COR-L47 (cell line): ENCODE results near the gene MLIP.

Experiments used
- DNase-seq: peaks from one replicate; lab custom pipeline; 2025; lab: John Stamatoyannopoulos, UW

MLIP gene

DNA sequence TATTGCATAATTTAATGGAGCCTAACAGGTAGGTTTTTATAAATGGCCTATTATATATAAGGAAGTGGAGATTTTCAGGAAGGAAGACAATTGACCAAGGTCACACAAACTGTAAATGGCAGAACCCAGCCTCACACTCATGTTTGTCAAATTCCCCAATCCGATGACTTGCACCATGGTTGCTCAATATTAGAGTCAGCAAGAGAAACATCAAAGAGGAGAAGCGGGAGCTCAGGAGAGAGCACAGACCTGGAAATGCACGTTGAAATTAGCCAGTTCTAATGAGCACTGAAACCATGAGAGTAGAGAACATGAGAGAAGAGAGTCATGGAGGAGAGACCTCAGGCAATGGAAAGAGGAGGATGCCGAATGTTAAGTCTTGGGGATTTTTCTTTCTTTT lies 13.5 kb upstream of the MLIP start:
- no peak for DNase-seq

DNA sequence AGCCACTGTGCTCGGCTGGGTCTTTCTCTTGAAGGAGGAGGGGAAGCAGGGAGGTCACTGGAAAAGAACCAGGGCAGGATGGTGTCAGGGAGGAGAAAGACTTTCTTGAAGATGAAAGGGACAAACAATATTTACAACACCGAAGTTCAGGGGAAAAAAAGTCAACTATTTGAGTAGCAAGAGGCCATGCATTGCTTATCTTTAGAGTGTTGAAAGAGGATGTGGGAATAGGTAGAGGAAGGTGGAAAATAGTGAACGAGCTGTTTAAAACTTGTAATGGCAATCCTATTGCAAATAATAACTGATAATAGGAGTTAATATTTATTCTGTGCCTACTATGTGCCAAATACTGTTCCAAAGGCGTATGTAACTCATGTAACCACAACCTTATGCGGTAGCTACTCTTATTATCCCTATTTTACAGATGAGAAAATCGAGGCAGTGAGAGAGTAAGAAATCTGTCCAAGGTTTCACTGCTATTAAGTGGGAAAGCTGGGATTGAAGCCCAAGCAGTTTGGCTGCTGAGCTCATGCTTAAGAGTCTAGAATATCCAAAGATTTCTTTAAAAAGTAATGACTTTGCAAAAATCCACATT lies 12.7 kb upstream of the MLIP start:
- DNase-seq, result no peak

GRCh38 chr6:54099225-54099624 lies 12.0 kb upstream of the MLIP start:
- DNase-seq, result no peak

- no peak for DNase-seq
Observed at GRCh38 chr6:54100411-54101006, 10.7 kb upstream of the MLIP start.

DNA sequence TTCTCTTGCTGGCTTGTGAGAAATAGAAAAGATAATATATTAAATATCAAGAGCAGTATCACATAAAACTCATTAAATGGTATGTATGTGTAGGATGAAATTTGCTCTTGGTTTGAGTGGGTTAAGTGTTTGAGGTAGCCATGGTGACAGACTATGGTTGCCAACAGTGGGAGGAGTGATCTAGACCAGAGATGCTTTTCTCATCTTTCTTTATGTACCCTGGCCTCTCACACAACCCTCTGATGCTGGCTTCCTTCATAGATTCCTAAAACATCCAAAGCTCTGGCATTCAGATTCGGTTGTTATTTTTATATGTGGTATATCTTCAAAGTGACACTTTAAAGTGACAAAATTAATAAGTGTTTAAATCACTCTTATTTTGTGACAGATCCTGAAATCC lies 9.0 kb upstream of the MLIP start:
- no peak for DNase-seq

DNA sequence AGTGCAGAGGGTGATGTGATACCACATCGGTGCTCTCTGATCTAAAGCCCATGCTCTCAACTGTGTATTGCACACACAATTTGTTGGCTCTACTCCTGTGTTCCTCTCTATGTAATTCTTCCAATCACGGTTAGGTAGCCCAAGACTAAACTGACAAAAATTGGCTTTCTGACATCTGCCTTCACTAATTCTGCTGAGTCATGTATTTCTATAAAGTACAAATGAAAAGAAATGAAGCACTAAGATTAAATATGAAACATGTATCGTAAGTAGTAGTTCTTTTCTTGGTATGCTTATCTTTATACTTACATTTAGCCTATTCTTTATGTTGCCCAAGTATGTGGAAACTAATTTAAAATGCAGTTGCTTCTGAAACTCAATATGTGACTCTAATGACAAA lies 7.7 kb upstream of the MLIP start:
- no peak for DNase-seq

GRCh38 chr6:54106727-54107126 lies 4.5 kb upstream of the MLIP start:
- no peak for DNase-seq

DNA sequence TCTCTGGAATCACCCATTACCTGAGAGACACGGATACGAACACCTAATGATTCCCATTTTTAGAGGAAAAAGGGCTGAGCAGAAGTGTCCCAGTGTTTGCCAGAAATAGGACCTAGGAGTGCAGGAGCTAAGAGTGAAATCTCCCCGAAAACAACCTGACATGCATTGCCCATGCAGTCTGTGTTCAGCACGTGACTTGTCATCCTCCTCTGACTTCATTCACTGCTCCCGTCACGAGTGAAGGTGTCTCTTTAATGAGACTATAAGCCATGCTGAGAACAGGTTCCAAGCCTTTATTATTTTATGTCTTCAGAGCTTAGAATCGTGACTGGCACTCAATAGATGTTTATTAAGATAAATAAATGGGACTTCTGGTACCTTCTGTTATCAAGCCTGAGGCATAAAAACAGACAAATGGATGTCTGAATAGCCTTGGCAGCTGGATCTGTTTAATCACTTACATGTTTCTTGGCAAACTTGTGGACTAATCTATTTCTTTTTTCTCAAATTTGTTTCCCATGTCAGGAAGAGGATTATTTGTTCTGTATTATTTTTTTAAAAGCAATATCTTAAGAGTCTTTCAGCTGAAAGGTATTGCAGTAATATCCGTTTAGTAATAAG lies 3.7 kb upstream of the MLIP start:
- DNase-seq, result no peak

DNA sequence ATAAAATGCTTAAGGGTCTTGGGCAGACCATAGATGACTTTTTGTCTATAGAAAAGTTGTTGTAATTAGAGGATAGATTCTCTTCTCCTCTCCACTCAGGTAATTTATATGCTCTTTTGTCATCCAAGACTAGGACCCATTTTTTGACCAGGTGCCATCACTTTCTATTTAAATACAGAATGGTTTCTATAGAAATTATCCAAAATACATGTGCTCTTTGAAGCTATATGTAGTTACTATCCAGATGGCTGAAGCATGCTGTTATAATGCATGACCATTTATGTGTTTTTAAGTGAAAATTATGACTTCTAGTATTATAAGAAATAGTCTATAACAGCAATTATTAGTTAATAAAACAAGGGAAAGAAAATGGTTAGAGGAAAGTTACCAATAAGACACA lies 3.0 kb upstream of the MLIP start:
- no peak for DNase-seq

DNA sequence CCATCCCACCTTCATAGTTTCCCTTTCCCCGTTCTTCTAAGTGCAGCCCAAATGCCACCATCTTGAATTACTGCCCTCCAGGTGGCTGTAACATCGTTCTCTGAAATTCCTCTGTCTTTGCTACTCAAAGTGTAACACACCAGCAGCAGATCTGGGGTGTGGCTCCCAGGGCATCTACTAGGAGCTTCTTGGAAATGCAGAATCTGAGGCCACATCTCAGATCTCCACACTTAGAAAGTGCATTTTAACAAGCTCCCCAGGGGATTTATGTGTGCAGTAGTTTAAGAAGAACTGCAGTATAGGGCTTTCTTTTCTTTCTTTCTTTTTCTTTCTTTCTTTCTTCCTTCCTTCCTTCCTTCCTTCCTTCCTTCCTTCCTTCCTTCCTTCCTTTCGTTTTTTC lies 1.7 kb upstream of the MLIP start:
- no peak for DNase-seq

DNA sequence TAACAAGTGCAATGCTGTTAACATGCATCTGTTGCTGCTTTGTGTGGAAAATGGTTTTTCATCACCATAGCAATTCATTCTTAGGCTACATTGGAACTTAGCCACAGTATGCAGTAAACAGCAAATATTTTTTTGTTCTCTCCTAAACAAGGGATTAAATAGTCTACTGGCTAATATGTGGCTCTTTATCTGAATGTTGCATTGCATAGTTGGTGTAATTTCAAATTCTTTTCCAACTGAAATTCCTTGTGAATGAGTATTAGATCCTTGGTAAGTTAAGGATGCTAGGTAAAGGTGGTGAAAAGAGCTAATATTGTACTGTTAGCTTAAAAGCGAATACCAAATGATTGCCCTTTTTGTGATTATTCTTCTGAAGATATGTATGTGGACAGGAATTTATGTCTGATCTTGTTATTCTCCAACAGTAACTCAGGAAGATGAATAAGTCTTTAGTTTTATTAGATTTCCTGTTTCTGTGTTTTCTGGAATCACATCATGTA lies 958 bp downstream of the MLIP start:
- no peak for DNase-seq

DNA sequence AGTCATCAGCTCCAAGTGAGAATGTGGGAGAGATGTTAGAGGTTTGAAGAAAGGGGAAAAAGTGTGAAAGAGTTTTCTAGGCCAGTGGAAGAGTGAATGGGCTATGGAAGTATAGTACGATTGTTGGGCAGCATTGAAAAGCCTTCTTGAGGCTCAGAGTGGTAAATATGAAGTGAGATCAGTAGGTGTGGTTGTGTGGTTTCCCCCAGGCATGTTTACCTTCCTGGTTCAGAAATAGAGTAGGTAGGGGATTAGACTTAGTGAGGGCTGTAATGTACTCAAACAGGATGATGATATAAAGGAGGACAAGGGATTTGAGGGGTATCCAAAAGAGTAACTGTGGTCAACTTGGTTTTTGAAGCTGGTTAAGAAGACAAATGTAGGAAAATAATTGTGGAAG lies 3.7 kb downstream of the MLIP start:
- no peak for DNase-seq

DNA sequence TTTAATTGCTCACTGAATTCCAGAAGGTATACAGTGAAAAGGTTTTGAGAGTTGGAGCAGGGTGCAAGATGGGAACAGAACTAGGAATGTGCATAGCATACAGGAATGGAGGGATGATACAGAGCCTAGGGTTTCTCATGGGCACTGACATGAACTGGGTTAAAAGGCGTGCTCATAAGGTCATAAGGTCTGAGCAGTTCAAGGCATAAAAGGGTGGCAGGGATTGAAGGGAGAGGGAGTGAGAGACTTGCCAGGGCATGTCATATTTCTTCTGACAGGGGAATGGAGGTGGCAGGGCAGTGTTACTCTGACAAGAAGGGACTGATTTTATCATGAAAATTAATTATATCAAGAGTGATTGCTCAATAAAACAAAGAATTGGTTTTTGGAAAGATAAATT lies 4.7 kb downstream of the MLIP start:
- no peak for DNase-seq

- no peak for DNase-seq
Observed at GRCh38 chr6:54118117-54118516, 6.9 kb downstream of the MLIP start.

GRCh38 chr6:54125493-54125892 lies 14.2 kb downstream of the MLIP start:
- no peak for DNase-seq

GRCh38 chr6:54130179-54130578 lies 18.9 kb downstream of the MLIP start:
- DNase-seq, result no peak

DNA sequence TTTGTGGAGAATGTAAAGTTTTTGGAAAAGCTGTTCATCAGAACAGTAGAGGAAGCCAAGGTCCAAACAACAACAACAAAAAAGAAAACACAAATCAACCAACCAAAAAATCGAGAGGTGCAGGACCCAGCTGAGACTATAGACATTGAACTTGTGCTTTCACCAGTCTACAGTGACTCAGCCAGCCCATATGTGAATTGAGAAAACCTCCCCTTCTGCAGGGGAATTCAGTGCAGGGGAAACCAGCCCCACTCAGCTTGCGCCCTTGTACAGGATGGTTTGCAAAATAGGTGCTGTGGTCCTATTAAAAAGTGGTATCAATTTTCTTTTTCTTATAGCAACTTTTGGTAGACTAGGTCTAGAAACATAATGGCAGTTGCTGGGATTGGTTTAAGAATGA lies 21.3 kb downstream of the MLIP start:
- no peak for DNase-seq

DNA sequence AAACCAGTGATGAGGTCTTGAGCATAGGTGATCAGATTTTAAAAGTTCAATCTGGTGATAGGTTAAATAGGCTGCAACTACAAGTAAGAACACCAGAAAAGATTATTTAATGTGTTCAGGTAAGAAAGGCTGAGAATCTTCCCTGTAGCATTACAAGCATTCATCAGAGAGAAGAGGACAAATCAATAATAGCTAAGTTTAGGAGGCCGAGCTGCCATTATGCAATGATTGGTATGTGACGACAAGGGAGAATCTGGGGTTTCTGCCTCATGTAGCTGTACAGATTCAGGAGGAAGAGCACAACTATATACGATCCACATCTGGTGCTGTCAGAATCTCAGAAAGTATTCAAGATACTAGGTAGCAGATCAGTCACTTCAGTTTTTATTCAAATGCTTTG lies 21.9 kb downstream of the MLIP start:
- DNase-seq, result no peak

GRCh38 chr6:54134935-54135334 lies 23.7 kb downstream of the MLIP start:
- DNase-seq, result no peak

GRCh38 chr6:54135665-54136369 lies 24.6 kb downstream of the MLIP start:
- DNase-seq, result peak; percentile 74

DNA sequence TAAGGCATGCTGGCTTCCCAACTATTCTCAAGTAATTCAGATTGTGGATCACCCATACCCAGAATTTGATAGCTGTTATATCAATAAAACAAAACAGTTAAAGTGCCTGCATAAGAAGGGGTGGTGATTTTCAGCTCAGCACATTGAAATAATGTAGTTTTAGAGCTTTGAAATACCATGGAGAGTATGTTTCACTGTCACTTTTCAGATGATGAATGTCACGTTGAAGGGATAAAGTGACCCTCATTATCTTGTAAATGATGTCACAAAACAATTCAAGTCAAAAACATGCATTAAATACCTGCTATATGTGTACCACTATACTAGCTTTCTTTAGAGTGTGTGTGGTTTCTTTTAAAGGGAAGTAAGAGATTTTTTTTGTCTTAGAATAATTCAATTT lies 27.6 kb downstream of the MLIP start:
- DNase-seq, result no peak

- no peak for DNase-seq
Observed at GRCh38 chr6:54140811-54141210, 29.6 kb downstream of the MLIP start.

- no peak for DNase-seq
Observed at GRCh38 chr6:54142889-54143519, 31.8 kb downstream of the MLIP start.
